Sigmoid colon (tissue), 7 donors: Measurements from ENCODE around the gene ETF1. TPM values are rescaled to one million over a fixed set of nuclear protein-coding genes. Genes with fewer than 3 reads are reported as not detected.

ENCODE experiments used
- DNase-seq: peaks from one replicate; pipeline ENCODE4 v3.0.0-alpha.2; 2019
- H3K27ac ChIP-seq, 4 donors: fragments of 200-600 bp; sonication (generic); one replicate each; pipeline ENCODE4 v1.5.1; 2016 to 2019; ENCODE audit warnings: mild to moderate bottlenecking in 1 of 4
- H3K27me3 ChIP-seq, 3 donors: fragments of 200-600 bp; sonication (generic); one replicate each; pipeline ENCODE4 v1.5.1; 2019; ENCODE audit warnings: mild to moderate bottlenecking in 1 of 3
- H3K36me3 ChIP-seq, 4 donors: fragments of 200-600 bp; sonication (generic); one replicate each; pipeline ENCODE4 v1.5.1; 2016 to 2019
- H3K4me1 ChIP-seq, 4 donors: fragments of 200-600 bp; sonication (generic); one replicate each; pipeline ENCODE4 v1.5.1; 2017 to 2019
- H3K4me3 ChIP-seq, 4 donors: fragments of 200-600 bp; sonication (generic); one replicate each; pipeline ENCODE4 v1.5.1; 2017 to 2019; ENCODE audit warnings: mild to moderate bottlenecking in 2 of 4, moderate library complexity in 1 of 4
- H3K9me3 ChIP-seq, 4 donors: fragments of 200-600 bp in 3 of 4; sonication (generic) in 3 of 4; one replicate each; pipeline versions ENCODE4 v1.5.1 to v1.6.1; 2013 to 2019
- CTCF ChIP-seq, 4 experiments: fragments of 450-650 bp in 3 of 4; fragments of 200-600 bp in 1 of 4; IDR thresholded peaks; one replicate each; pipeline ENCODE4 v1.5.1; 2016 to 2019; ENCODE audit warnings: antibody characterized with exemption in 4 of 4, mild to moderate bottlenecking in 3 of 4, moderate library complexity in 2 of 4
- EP300 ChIP-seq, 4 donors: sonication (generic); formaldehyde crosslinking; IDR thresholded peaks; one replicate each; pipeline ENCODE4 v1.6.1; 2017; ENCODE audit warnings: antibody characterized with exemption in 4 of 4
- POLR2A ChIP-seq, 2 donors: fragments of 450-650 bp; IDR thresholded peaks; one replicate each; pipeline ENCODE4 v1.6.1; 2016; ENCODE audit warnings: antibody characterized with exemption in 2 of 2, mild to moderate bottlenecking in 2 of 2, moderate library complexity in 2 of 2
- POLR2AphosphoS5 ChIP-seq, 4 donors: sonication (generic); formaldehyde crosslinking; IDR thresholded peaks; one replicate each; pipeline ENCODE4 v1.6.1; 2017; ENCODE audit warnings: antibody characterized with exemption in 4 of 4
- WGBS, 2 donors: extraction: QIAGEN DNeasy Blood & Tissue Kit; methylation state at CpG; one replicate each; pipeline ENCODE4 v1.1.7; 2013; 5-methylcytosine and 5-hydroxymethylcytosine counted together
- intact Hi-C: fragments of 100-400 bp; cut with DNase I; formaldehyde crosslinking; loops from one replicate; pipeline ENCODE4 v1.15.1; 2023
- polyA plus RNA-seq, 3 donors: library from polyadenylated mRNA; stranded (reverse); fragments of 200-250 nt; gene quantifications; one replicate each; pipeline ENCODE4 v1.2.3, GENCODE V29; 2013
- small RNA-seq, 3 donors: library from RNA; depleted of rRNA; stranded (forward); fragments of <200 nt; gene quantifications; one replicate each; pipeline ENCODE3, GENCODE V24; 2016
- total RNA-seq, 4 donors: library from RNA; depleted of rRNA; stranded (reverse); fragments of >200 nt; gene quantifications; one replicate each; pipeline ENCODE4 v1.1.0, GENCODE V29; 2016
- donor health status: healthy with polysubstance abuse.
- donor health status: Bipolar disorder and iron deficiency.
- donor health status: healthy.

Gene ETF1
- total and polyA plus RNA-seq, 7 donors, result 49.9 to 117 (median 67.0) TPM

GRCh38 chr5:138458384-138458783 lies 84.7 kb downstream of the ETF1 start:
- WGBS, 2 donors, result 38 to 69% methylated on average over 11 of the region's 11 CpGs
- Histone ChIP-seq H3K4me3 (no peak overlapping the region), H3K27me3 (no peaks in the 10 kb centered on the region), H3K36me3 (no peaks in the 10 kb centered on the region), H3K27ac (no peak overlapping the region), H3K9me3 (no peaks in the 10 kb centered on the region), H3K4me1 (peaks cover 0 to 21% (median 14%) of the 10 kb centered on the region in 4 donors)
- intact Hi-C loops, result no loop called here
- no peak for DNase-seq
- no peak for TF ChIP-seq POLR2A (IDR thresholded peaks at IDR 0.05)
- TF ChIP-seq EP300 (IDR thresholded peaks at IDR 0.05), result no peak
- TF ChIP-seq CTCF (IDR thresholded peaks at IDR 0.05), result no peak
- TF ChIP-seq POLR2AphosphoS5 (IDR thresholded peaks at IDR 0.05), result no peak

GRCh38 chr5:138457531-138458275 lies 85.3 kb downstream of the ETF1 start:
- peaks cover 0 to 17% (median 10%) of the 10 kb centered on the region in 4 donors for H3K4me1 ChIP-seq
- no peak for DNase-seq
- no peaks in the 10 kb centered on the region for H3K36me3 ChIP-seq
- no peak overlapping the region for H3K4me3 ChIP-seq
- no peak for TF ChIP-seq EP300 (IDR thresholded peaks at IDR 0.05)
- no peaks in the 10 kb centered on the region for H3K27me3 ChIP-seq
- 72 to 81% methylated on average over 12 of the region's 12 CpGs for WGBS, 2 donors
- no peaks in the 10 kb centered on the region for H3K9me3 ChIP-seq
- intact Hi-C loops, result no loop called here
- no peak overlapping the region for H3K27ac ChIP-seq

Small RNA genes within 50 kb of the gene (small RNA-seq; reads per million reads assigned to genes)
- 24.6 to 46.6 (median 24.7) reads per million in 3 donors for gene RF00154
- 855 to 1,230 (median 995) reads per million in 3 donors for gene SNORD63

Other genes starting within 250 kb of the ETF1 start
- under 1 TPM in 1 of 4 donors, not detected in 3; 0.27 TPM for gene CDC25C, start 211.4 kb downstream of the ETF1 start, total RNA-seq
- 1 to 10 TPM in 2 of 3 donors, under 1 TPM in 1; 0.60 to 5.9 (median 2.8) TPM for gene CDC25C, start 211.4 kb downstream of the ETF1 start, polyA plus RNA-seq
- 10 to 100 TPM; 26.8 to 28.5 (median 27.7) TPM for gene FAM53C, start 205.0 kb downstream of the ETF1 start, total RNA-seq
- gene FAM53C, start 205.0 kb downstream of the ETF1 start, polyA plus RNA-seq, result 10 to 100 TPM in 2 of 3 donors, 1 to 10 TPM in 1; 6.0 to 12.8 (median 10.6) TPM
- gene KDM3B, start 190.6 kb downstream of the ETF1 start, total RNA-seq, result 10 to 100 TPM; 54.8 to 69.6 (median 55.8) TPM
- gene KDM3B, start 190.6 kb downstream of the ETF1 start, polyA plus RNA-seq, result 10 to 100 TPM; 16.2 to 32.2 (median 17.8) TPM
- 10 to 100 TPM in 3 of 4 donors, 1 to 10 TPM in 1; 7.7 to 24.6 (median 14.8) TPM for gene REEP2, start 104.2 kb downstream of the ETF1 start, total RNA-seq
- 1 to 10 TPM in 2 of 3 donors, under 1 TPM in 1; 0.92 to 4.8 (median 3.7) TPM for gene REEP2, start 104.2 kb downstream of the ETF1 start, polyA plus RNA-seq
- 100 to 1,000 TPM in 1 of 4 donors, 10 to 100 TPM in 3; 18.5 to 146 (median 62.0) TPM for gene EGR1, start 77.8 kb downstream of the ETF1 start, total RNA-seq
- gene EGR1, start 77.8 kb downstream of the ETF1 start, polyA plus RNA-seq, result 10 to 100 TPM; 17.6 to 85.0 (median 69.1) TPM
- gene HSPA9, start 32.2 kb upstream of the ETF1 start, total RNA-seq, result 100 to 1,000 TPM; 148 to 244 (median 192) TPM
- 100 to 1,000 TPM in 2 of 3 donors, 10 to 100 TPM in 1; 75.1 to 136 (median 101) TPM for gene HSPA9, start 32.2 kb upstream of the ETF1 start, polyA plus RNA-seq
- gene CTNNA1, start 210.2 kb upstream of the ETF1 start, total RNA-seq, result 100 to 1,000 TPM; 165 to 256 (median 194) TPM
- 100 to 1,000 TPM; 163 to 236 (median 171) TPM for gene CTNNA1, start 210.2 kb upstream of the ETF1 start, polyA plus RNA-seq